SK-N-SH (cell line): ENCODE measurements around the gene IGSF9. TPM values are rescaled to one million over a fixed set of nuclear protein-coding genes. Genes with fewer than 3 reads are reported as not detected.

ENCODE experiments used
- CTCF ChIA-PET: fragments of 300-600, 350-600 bp; formaldehyde crosslinking; extraction: SDS; loops from one replicate; lab custom pipeline; 2021; lab: Yijun Ruan, JAX
- POLR2A ChIA-PET: fragments of 350-600 bp; sonication (Branson Sonifier 250); formaldehyde crosslinking; extraction: SDS; loops from one replicate; lab custom pipeline; 2020; ENCODE audit warnings: antibody characterized with exemption, inconsistent platforms; lab: Yijun Ruan, JAX
- DNase-seq: peaks from one replicate; pipeline ENCODE4 v3.0.0; 2012
- H2AFZ ChIP-seq: fragments of 200-600 bp; sonication (generic); 2 replicates; pipeline ENCODE4 v1.8.1; 2016; ENCODE audit warnings: antibody characterized with exemption, mild to moderate bottlenecking, low read depth
- H3F3A ChIP-seq: fragments of 200-600 bp; sonication (generic); replicated peaks from 2 replicates; pipeline ENCODE3; 2016; ENCODE audit warnings: antibody characterized with exemption, mild to moderate bottlenecking; ENCODE audit not compliant: insufficient read depth
- H3K27ac ChIP-seq, 2 experiments: fragments of 200-500 bp in 1 of 2; fragments of 200-600 bp in 1 of 2; sonication (Bioruptor generic) in 1 of 2; sonication (generic), shearing (Covaris generic) in 1 of 2; 2 replicates each; pipeline versions ENCODE4 v1.5.1 to v1.6.1; 2014 to 2016; ENCODE audit warnings: low read depth in 2 of 2, inconsistent platforms in 1 of 2, low read length in 1 of 2, mild to moderate bottlenecking in 1 of 2, mixed read lengths in 1 of 2
- H3K27me3 ChIP-seq: fragments of 200-600 bp; sonication (generic), shearing (Covaris generic); 2 replicates; pipeline ENCODE4 v1.6.1; 2016; ENCODE audit warnings: mixed run types; ENCODE audit not compliant: insufficient read depth
- H3K36me3 ChIP-seq, 2 experiments: fragments of 200-500 bp in 1 of 2; fragments of 200-600 bp in 1 of 2; sonication (Bioruptor generic) in 1 of 2; sonication (generic) in 1 of 2; replicated peaks in 1 of 2; 2 replicates each; pipeline versions ENCODE3 to v1.5.1; 2014 to 2016; ENCODE audit warnings: low read length in 1 of 2, mild to moderate bottlenecking in 1 of 2; ENCODE audit not compliant: insufficient read depth in 2 of 2, control insufficient read depth in 1 of 2
- H3K4me1 ChIP-seq, 2 experiments: fragments of 200-500 bp in 1 of 2; fragments of 200-600 bp in 1 of 2; sonication (Bioruptor generic) in 1 of 2; sonication (generic), shearing (Covaris generic) in 1 of 2; 2 replicates each; pipeline versions ENCODE4 v1.5.1 to v1.6.1; 2014 to 2016; ENCODE audit warnings: low read depth in 1 of 2, low read length in 1 of 2, mixed run types in 1 of 2; ENCODE audit not compliant: insufficient read depth in 2 of 2, control insufficient read depth in 1 of 2
- H3K4me2 ChIP-seq: fragments of 200-600 bp; sonication (generic), shearing (Covaris generic); 2 replicates; pipeline ENCODE4 v1.6.1; 2017; ENCODE audit warnings: mixed run types
- H3K4me3 ChIP-seq, 2 experiments: fragments of 200-500 bp in 1 of 2; fragments of 200-600 bp in 1 of 2; sonication (Bioruptor generic) in 1 of 2; sonication (generic), shearing (Covaris generic) in 1 of 2; 2 replicates each; pipeline versions ENCODE4 v1.5.1 to v1.8.1; 2014 to 2016; ENCODE audit warnings: low read depth in 2 of 2, inconsistent platforms in 1 of 2, low read length in 1 of 2, mild to moderate bottlenecking in 1 of 2, mixed read lengths in 1 of 2, moderate library complexity in 1 of 2
- H3K79me2 ChIP-seq: fragments of 200-600 bp; sonication (generic); 2 replicates; pipeline ENCODE4 v1.8.1; 2017; ENCODE audit warnings: mild to moderate bottlenecking; ENCODE audit not compliant: insufficient read depth
- H3K9ac ChIP-seq: fragments of 200-600 bp; sonication (generic); 2 replicates; pipeline ENCODE4 v1.6.1; 2017; ENCODE audit warnings: mixed run types
- H3K9me2 ChIP-seq: fragments of 200-600 bp; sonication (generic); 2 replicates; pipeline ENCODE4 v1.6.1; 2017; ENCODE audit warnings: mixed run types
- H3K9me3 ChIP-seq: fragments of 200-600 bp; sonication (generic); 2 replicates; pipeline ENCODE4 v1.6.1; 2017; ENCODE audit warnings: mixed run types, mild to moderate bottlenecking, moderate library complexity
- H4K20me1 ChIP-seq: fragments of 200-600 bp; sonication (generic); 2 replicates; pipeline ENCODE4 v1.6.1; 2017; ENCODE audit warnings: mild to moderate bottlenecking, mixed run types; ENCODE audit not compliant: insufficient read depth
- CHD2 ChIP-seq: fragments of 150-350 bp; IDR thresholded peaks from 2 replicates; pipeline ENCODE4 v1.6.1; 2018; ENCODE audit warnings: low read length; ENCODE audit not compliant: partially characterized antibody
- ELF1 ChIP-seq: IDR thresholded peaks from 2 replicates; pipeline ENCODE4 v1.4.0; 2012
- FOXM1 ChIP-seq: IDR thresholded peaks from 2 replicates; pipeline ENCODE4 v1.4.0; 2012; ENCODE audit warnings: low read depth, mild to moderate bottlenecking
- GATA2 ChIP-seq: sonication (generic); formaldehyde crosslinking; IDR thresholded peaks from 2 replicates; pipeline ENCODE4 v1.5.0; 2020; ENCODE audit warnings: mild to moderate bottlenecking, missing genetic modification reagents
- NRF1 ChIP-seq: IDR thresholded peaks from 2 replicates; pipeline ENCODE4 v1.6.1; 2012; ENCODE audit warnings: low read depth, mild to moderate bottlenecking, low read length
- RAD21 ChIP-seq: IDR thresholded peaks from 2 replicates; pipeline ENCODE4 v1.6.1; 2012; ENCODE audit warnings: mild to moderate bottlenecking, low read length
- RCOR1 ChIP-seq: fragments of 150-350 bp; IDR thresholded peaks from 2 replicates; pipeline ENCODE4 v1.6.1; 2017; ENCODE audit warnings: antibody characterized with exemption, low read length
- RFX5 ChIP-seq: IDR thresholded peaks from 2 replicates; pipeline ENCODE4 v1.6.1; 2012; ENCODE audit warnings: mild to moderate bottlenecking, improper control_type of control experiment, low read length
- RXRA ChIP-seq: IDR thresholded peaks from 2 replicates; pipeline ENCODE4 v1.4.0; 2012; ENCODE audit warnings: low read depth, mild to moderate bottlenecking, borderline replicate concordance
- SIN3A ChIP-seq: IDR thresholded peaks from 2 replicates; pipeline ENCODE4 v1.6.1; 2012; ENCODE audit warnings: low read depth, mild to moderate bottlenecking, low read length, moderate library complexity, borderline replicate concordance
- SMC3 ChIP-seq: IDR thresholded peaks from 2 replicates; pipeline ENCODE4 v1.6.1; 2012; ENCODE audit warnings: low read depth, low read length, improper control_type of control experiment
- YY1 ChIP-seq: IDR thresholded peaks from 2 replicates; pipeline ENCODE4 v1.4.0; 2012; ENCODE audit warnings: low read depth, mild to moderate bottlenecking
- WGBS: methylation state at CpG from one replicate; pipeline ENCODE4 v1.1.6; 2017; ENCODE audit warnings: low lambda C conversion rate; 5-methylcytosine and 5-hydroxymethylcytosine counted together
- polyA plus RNA-seq, 3 experiments: library from polyadenylated mRNA; depleted of rRNA; stranded (reverse); fragments of >200 nt; gene quantifications; 2 replicates each; pipeline ENCODE4 v1.2.3, GENCODE V29; 2012
- TF ChIP-seq, protein P1 (sequence below): IDR thresholded peaks from 2 replicates; pipeline ENCODE4 v1.4.0; 2012; ENCODE audit warnings: low read depth
- TF ChIP-seq, protein P2 (sequence below): fragments of 150-350 bp; IDR thresholded peaks from 2 replicates; pipeline ENCODE4 v1.6.1; 2016; ENCODE audit warnings: mild to moderate bottlenecking, low read depth, low read length
- TF ChIP-seq, protein P3 (sequence below): IDR thresholded peaks from 2 replicates; pipeline ENCODE4 v1.4.0; 2012; ENCODE audit warnings: low read depth, borderline replicate concordance
- TF ChIP-seq, protein P4 (sequence below): IDR thresholded peaks from 2 replicates; pipeline ENCODE4 v1.6.1; 2012; ENCODE audit warnings: mild to moderate bottlenecking, low read depth, low read length, moderate library complexity
- TF ChIP-seq, protein P5 (sequence below): fragments of 200-600 bp; sonication (generic); IDR thresholded peaks from 2 replicates; pipeline ENCODE4 v1.6.1; 2017; ENCODE audit warnings: antibody characterized with exemption, mild to moderate bottlenecking, moderate library complexity
- TF ChIP-seq, protein P6 (sequence below): IDR thresholded peaks from 2 replicates; pipeline ENCODE4 v1.4.0; 2012; ENCODE audit warnings: low read depth, borderline replicate concordance

The IGSF9 gene
- polyA plus RNA-seq, 1 of the 3 experiments (the other 2 are of a cell fraction): 2.4 TPM

DNA sequence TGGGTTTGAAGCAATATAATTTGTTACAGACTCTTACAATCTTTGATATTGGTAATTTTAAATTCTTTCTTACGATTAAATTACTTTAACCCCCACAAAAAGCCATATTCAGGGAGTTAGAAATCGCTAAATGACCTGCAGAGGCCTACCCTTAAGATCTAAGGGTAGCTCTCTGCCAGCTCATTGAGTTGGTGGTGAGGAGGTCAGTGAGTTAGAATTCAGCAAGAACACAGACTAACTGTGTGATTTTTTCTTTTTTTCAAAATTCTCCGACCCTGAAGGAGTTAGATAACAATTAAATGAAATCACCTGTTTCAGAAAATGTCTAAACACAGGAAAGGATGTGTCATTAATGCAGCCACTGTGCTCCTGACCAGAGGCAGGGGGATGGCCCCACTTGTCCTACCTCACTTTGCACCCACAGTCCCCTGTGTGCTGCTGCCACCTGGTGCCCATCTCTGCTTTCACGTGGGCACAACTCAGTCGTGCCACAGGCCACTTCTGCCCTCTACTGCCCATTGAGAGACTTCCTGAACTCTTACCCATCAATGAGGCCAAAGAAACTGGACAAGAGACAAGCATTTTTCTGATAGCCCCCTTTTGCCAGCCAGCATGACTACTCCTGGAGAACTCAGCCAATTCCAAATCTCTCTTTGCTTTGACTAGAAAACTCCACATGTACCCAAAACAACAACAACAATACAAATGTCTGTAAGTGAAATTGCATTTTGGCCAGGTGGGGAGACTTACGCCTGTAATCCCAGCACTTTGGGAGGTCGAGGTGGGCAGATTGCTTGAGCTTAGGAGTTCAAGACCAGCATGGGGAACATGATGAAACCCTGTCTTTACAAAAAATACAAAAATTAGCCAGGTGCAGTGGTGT is 53.9 kb downstream of the IGSF9 start:
- CTCF ChIA-PET: interaction anchor here (0.6 to 14.6 kb wide), 55 partner anchors 9 to 758 kb away, joined by 3 to 533 read pairs (median 6); partner anchors contain the start of genes CFAP45, DUSP23, FCRL6 and IGSF9
- no peaks in the 10 kb centered on the region for H3K27me3 ChIP-seq
- H2AFZ ChIP-seq: no peak overlapping the region
- peaks cover 9% of the 10 kb centered on the region for H3F3A ChIP-seq
- H3K9me3 ChIP-seq: no peaks in the 10 kb centered on the region
- H3K4me1 ChIP-seq: peaks cover 13 to 29% of the 10 kb centered on the region in 2 experiments
- POLR2A ChIA-PET: interaction anchor here (1.8 kb wide), 1 partner anchor 92 kb away, joined by 6 read pairs; no protein-coding TSS in a partner anchor
- peak; percentile 87 for DNase-seq
- H3K79me2 ChIP-seq: no peaks in the 10 kb centered on the region
- TF ChIP-seq, protein P1, sequence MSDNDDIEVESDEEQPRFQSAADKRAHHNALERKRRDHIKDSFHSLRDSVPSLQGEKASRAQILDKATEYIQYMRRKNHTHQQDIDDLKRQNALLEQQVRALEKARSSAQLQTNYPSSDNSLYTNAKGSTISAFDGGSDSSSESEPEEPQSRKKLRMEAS: peak; percentile 68
- TF ChIP-seq RXRA (no peak), GATA2 (no peak), RAD21 (peak; percentile 100), YY1 (no peak), RFX5 (no peak), SMC3 (peak; percentile 100), FOXM1 (peak; percentile 64; the same call in 1 of the 2 replicates), RCOR1 (peak; percentile 51), NRF1 (peak; percentile 8; the same call in 1 of the 2 replicates), CHD2 (peak; percentile 50), ELF1 (no peak), SIN3A (0 out of 2 replicates have a peak, but pooled peaks have one; percentile 23)
- TF ChIP-seq, protein P2, sequence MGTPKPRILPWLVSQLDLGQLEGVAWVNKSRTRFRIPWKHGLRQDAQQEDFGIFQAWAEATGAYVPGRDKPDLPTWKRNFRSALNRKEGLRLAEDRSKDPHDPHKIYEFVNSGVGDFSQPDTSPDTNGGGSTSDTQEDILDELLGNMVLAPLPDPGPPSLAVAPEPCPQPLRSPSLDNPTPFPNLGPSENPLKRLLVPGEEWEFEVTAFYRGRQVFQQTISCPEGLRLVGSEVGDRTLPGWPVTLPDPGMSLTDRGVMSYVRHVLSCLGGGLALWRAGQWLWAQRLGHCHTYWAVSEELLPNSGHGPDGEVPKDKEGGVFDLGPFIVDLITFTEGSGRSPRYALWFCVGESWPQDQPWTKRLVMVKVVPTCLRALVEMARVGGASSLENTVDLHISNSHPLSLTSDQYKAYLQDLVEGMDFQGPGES: 0 out of 2 replicates have a peak, but pooled peaks have one; percentile 10
- TF ChIP-seq, protein P3, sequence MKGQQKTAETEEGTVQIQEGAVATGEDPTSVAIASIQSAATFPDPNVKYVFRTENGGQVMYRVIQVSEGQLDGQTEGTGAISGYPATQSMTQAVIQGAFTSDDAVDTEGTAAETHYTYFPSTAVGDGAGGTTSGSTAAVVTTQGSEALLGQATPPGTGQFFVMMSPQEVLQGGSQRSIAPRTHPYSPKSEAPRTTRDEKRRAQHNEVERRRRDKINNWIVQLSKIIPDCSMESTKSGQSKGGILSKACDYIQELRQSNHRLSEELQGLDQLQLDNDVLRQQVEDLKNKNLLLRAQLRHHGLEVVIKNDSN: no peak; the same call in 1 of the 2 replicates
- TF ChIP-seq, protein P4, sequence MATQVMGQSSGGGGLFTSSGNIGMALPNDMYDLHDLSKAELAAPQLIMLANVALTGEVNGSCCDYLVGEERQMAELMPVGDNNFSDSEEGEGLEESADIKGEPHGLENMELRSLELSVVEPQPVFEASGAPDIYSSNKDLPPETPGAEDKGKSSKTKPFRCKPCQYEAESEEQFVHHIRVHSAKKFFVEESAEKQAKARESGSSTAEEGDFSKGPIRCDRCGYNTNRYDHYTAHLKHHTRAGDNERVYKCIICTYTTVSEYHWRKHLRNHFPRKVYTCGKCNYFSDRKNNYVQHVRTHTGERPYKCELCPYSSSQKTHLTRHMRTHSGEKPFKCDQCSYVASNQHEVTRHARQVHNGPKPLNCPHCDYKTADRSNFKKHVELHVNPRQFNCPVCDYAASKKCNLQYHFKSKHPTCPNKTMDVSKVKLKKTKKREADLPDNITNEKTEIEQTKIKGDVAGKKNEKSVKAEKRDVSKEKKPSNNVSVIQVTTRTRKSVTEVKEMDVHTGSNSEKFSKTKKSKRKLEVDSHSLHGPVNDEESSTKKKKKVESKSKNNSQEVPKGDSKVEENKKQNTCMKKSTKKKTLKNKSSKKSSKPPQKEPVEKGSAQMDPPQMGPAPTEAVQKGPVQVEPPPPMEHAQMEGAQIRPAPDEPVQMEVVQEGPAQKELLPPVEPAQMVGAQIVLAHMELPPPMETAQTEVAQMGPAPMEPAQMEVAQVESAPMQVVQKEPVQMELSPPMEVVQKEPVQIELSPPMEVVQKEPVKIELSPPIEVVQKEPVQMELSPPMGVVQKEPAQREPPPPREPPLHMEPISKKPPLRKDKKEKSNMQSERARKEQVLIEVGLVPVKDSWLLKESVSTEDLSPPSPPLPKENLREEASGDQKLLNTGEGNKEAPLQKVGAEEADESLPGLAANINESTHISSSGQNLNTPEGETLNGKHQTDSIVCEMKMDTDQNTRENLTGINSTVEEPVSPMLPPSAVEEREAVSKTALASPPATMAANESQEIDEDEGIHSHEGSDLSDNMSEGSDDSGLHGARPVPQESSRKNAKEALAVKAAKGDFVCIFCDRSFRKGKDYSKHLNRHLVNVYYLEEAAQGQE: no peak
- TF ChIP-seq, protein P5, sequence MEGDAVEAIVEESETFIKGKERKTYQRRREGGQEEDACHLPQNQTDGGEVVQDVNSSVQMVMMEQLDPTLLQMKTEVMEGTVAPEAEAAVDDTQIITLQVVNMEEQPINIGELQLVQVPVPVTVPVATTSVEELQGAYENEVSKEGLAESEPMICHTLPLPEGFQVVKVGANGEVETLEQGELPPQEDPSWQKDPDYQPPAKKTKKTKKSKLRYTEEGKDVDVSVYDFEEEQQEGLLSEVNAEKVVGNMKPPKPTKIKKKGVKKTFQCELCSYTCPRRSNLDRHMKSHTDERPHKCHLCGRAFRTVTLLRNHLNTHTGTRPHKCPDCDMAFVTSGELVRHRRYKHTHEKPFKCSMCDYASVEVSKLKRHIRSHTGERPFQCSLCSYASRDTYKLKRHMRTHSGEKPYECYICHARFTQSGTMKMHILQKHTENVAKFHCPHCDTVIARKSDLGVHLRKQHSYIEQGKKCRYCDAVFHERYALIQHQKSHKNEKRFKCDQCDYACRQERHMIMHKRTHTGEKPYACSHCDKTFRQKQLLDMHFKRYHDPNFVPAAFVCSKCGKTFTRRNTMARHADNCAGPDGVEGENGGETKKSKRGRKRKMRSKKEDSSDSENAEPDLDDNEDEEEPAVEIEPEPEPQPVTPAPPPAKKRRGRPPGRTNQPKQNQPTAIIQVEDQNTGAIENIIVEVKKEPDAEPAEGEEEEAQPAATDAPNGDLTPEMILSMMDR: peak; percentile 100
- TF ChIP-seq, protein P6, sequence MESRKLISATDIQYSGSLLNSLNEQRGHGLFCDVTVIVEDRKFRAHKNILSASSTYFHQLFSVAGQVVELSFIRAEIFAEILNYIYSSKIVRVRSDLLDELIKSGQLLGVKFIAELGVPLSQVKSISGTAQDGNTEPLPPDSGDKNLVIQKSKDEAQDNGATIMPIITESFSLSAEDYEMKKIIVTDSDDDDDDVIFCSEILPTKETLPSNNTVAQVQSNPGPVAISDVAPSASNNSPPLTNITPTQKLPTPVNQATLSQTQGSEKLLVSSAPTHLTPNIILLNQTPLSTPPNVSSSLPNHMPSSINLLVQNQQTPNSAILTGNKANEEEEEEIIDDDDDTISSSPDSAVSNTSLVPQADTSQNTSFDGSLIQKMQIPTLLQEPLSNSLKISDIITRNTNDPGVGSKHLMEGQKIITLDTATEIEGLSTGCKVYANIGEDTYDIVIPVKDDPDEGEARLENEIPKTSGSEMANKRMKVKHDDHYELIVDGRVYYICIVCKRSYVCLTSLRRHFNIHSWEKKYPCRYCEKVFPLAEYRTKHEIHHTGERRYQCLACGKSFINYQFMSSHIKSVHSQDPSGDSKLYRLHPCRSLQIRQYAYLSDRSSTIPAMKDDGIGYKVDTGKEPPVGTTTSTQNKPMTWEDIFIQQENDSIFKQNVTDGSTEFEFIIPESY: no peak
- TF ChIP-seq, all 33 proteins: peak for 10
- H3K9ac ChIP-seq: no peak overlapping the region
- WGBS: 35% methylated on average over 7 of the region's 7 CpGs
- H4K20me1 ChIP-seq: no peaks in the 10 kb centered on the region
- no peaks in the 10 kb centered on the region for H3K36me3 ChIP-seq
- no peaks in the 10 kb centered on the region for H3K9me2 ChIP-seq
- H3K4me3 ChIP-seq: no peak overlapping the region; a peak in 1 of 4 replicates
- peak overlapping the region in 1 of 2 experiments; percentile 94; a peak in 2 of 4 replicates for H3K27ac ChIP-seq
- H3K4me2 ChIP-seq: no peak overlapping the region
